Dedifferentiated amniotic fluid mesenchymal stem cell (primary cell): ENCODE data around the gene PHC2.

Experiments
- DNase-seq: peaks from one replicate; pipeline ENCODE4 v3.0.0-alpha.2; 2016; ENCODE audit errors: extremely low spot score

Gene PHC2

DNA sequence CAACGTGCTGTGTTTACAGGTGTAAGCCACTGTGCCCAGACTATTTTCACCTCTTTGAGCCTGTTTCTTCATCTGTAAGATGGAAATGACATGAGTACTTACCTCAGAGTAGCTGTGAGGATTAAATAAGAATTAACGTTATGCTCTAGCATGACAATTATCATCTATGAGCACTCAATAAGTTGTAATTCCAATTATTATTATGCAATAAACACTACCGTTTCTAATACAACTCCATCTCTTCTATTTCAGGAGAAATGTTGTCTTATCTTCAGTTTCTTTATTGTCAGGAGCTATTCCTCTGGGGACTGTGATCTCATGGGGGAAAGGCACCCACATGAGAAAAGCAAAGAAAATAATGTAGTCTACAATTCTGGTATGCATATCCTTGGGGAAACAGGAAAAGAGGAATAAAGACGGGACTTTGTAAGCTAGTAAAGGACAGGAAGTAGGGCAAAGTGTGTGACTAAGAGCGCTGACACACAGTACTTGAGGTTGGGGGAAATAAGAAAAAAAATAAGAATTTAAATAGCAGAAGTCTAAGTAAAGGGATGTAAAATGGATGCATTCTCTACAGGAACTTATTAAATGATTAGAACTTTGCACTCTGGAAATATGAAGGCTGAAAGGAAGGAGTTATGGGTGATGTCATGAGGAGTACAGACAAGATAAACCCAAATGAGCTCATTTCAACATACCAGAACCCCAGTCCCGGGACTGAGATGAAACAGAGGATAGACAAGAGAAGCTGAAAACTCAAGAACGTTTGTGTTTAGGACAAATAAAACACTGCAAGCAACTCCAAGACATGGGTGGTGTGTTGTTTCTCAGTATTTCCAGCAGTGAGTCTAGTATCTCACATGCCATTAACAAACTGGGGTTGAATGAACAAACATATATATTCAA, 9.8 kb downstream of the PHC2 start:
- no peak for DNase-seq

DNA sequence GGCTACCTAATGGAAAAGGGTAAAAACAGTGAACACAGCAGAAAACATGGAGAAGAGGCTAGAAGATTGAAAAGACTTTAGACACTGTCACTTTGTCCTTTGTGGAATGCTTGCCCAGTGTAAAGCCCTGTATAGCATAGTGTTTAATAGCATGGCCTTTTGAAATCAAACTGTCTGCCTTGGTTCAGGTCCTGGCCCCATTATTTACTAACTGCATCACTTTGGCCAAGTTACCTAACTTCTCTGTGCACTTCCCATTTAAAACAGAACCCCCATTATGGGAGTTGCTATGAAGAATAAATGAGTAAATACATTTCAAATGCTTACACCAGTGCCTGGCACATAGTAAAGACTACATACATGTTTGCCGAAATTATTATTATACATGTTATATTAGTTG, 12.1 kb downstream of the PHC2 start:
- no peak for DNase-seq

DNA sequence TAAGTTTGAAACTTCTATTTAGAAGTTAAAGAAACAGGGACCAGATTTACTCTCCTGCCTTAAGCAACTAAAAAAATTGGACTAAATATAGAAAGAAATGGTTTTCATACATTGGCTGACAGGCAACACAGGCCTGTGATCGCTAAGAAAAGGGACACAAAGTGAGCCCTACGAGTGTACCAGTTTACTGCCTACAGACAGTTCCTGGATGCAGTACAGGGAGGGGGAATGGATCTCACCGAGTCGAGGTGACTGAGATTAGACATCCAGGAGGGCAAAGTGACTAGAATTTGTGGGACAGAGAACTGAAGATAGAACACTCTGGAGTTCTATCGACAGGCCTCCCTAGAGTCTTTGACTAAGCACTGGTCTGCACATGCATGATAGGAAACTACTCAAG, 16.0 kb downstream of the PHC2 start:
- DNase-seq = no peak

DNA sequence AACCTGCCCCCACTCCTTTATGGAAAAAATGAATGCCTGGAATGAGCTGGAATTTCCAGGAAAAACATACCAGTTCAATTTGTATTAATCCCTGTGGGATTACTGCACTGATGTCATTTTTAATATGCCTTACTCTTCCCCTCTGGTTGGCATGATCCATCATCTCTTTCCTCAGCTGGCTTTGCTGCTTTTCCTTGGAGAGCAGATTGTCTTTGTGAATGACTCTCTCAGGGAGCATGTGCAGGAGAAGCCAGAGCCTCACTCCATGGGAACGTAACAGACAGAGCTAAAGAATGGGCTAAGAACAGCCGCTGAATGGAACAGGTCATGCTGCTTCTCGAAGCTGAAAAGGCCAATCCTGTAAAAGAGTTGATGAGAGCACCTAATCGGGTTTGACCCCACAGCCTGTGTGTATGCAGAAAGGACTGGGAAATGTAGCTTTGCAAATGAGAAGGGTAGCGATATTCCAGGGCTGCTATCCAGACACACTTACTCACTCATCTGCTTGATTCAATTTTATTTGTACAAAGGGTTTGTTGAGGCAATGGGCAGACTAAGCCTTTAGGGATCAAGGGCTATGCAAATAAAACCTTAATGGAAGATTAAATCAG, 20.7 kb downstream of the PHC2 start:
- DNase-seq = peak; percentile 34

DNA sequence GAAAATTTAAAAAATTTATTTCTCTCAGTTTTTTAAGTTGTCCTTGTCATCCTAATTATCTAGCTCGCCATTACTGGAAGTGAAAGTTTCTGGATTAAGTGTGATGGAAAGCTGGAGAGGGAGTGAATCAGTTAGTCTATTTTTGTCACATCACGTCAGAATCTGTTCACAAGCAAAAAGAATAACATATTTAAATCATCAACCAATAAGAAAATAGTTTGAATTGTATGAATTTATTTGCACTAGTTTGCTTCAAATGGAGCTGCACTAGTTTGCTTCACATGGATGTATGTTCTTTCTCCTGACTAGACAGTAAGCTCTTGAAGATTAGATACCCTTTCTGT, 22.8 kb downstream of the PHC2 start:
- DNase-seq = no peak

DNA sequence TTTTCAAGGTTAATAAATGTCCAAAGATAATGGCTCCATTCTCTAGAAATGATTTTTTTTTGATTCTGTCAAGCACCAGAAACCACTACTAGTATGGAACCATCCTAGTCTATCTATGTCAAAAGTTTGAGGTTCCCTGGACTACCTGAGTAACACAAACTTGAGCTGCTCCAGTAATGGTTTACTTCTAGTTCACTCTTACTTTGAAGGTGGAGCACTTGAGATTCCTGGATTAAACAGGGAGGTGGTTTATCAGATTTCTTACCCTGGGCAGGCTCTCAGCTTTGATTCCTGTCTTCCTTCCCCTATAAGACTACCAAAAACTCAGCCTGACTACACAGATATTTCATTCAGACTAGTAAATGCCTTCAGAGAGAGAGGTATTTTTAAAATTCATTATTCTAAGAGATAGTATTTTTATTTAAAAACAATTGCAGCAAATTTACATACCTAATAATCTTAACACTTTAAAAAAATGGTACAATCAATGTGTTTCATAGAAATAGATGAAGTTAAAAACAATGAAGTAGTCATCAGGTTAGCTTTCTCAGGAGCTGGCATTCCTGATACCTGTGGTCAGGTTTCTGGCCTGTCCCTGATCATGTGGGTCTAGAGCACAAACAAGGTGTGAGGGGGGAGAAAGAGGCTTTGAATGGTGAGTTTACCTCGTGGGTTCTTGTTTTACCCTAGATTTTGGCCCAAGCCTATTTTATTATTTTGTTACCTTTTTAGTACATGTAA, 23.4 kb downstream of the PHC2 start:
- no peak for DNase-seq

DNA sequence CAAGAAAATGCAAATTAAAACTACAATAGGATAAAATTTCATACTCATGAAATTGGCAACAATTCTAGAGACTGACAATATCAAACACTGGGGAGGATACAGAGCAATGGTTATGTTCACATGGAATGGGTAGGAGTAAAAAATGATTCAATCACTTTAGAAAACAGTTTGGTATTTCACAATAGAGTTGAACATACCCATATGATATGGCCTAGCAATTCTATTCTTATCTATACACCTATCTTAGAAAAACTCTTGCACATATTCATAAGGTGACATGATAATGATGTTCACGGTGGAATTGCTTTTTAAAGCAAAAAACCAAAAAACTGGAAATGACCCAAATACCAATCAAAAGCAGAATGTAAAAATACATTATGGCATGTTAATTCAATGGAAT, 28.7 kb downstream of the PHC2 start:
- no peak for DNase-seq

DNA sequence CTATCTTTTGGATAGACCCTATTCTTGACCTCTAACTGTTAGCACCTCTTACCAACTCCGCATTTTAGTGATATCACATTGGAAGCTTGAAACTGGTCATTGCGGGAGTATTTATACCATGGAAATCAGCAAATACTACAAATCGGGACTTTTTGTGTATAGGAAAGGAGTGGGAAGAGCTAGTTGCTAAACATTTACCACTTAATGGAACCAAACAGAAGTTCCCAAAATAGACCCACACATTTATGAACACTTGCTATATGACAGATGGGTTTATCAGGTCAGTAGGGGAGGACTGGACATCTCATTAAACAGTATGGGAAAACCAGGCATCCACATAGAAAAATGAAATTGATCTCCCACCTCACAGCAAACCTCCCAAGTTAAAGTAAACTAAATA, 29.4 kb downstream of the PHC2 start:
- no peak for DNase-seq

DNA sequence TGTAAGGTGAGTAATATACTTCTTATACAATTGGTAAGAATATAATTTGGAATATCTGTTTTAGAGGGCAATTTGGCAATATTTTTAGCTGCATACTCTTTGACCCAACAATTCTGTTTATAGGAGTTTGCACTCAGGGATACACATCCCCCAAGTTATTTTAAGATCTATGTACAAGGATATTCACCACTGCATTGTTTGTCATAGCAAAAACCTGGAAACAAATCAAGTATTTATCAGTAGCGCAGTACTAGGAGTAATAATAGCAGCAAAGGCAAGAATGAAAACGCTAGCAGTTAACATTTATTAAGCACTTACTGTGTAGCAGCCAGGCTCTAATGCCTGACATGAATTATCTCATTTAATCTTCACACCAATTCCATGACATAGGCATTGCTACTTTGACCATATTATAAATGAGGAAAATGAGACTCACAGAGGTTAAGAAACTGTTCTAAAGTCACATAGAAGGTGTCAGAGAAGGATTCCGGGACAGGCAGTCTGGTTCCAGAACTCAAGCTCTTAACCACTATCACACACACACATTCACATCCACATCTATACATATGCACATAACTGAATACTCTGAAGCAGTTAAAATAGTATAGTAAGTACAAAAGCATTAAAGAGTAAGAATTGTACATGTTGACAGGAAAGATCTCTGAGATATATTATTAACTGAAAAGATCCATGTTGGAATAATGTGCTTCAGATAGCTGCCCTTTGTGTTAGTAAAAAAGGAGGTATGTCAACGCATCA, 30.6 kb downstream of the PHC2 start:
- no peak for DNase-seq

DNA sequence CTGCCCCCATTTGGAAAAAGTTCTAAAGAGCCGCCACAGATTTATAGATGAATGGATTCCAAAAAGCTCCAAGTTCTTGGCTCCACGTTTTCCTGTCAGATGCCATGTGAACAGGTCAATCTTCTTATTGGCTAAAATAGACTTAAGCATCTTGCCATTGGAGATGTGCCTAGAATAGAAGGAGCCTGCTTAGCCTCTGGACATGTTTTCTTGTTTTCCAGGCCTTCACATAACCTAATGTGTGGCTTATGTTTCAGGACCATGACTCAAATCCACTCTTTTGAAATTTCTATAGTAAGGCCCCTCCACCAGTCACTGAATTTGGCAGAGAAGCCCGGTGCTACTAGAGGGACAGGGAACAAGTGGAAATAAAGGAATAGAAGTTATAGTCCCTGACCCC, 31.5 kb downstream of the PHC2 start:
- DNase-seq = no peak

DNA sequence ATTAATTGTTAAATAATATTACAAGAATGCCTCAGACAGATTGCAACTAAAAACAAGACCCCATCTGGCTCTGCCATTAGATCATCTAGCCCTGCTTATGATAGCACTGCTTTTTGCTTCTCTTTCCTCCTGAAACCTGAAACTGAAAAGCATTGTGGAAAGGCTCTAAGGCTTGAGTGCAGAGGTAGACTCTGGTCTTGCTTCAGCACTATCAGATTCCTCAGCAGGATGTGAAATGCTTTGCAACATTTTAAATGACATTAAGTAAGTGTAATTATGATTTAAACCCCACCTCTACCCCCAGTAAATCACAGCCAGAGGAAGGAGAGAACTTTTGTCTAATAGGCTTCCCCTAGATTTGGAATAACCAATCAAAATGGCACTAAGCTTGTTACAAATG, 32.9 kb downstream of the PHC2 start:
- DNase-seq = no peak

DNA sequence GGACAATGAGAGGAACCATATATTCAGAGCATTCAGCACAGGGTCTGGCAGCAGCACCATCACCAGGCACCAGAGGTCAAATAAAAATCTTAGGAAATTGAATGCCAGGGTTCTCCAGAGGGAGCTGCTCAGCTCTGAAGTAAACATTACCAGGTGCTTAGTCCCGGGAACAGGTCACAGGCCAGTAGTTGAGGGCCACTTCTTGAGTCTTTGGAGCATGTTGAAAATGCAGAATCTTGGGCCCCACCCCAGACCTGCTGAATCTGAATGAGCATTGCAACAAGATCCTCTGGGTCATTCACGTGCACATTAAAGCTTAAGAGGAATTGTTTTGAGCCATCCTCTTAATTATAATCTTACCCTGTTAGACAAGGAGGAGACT, 33.8 kb downstream of the PHC2 start:
- DNase-seq = no peak

DNA sequence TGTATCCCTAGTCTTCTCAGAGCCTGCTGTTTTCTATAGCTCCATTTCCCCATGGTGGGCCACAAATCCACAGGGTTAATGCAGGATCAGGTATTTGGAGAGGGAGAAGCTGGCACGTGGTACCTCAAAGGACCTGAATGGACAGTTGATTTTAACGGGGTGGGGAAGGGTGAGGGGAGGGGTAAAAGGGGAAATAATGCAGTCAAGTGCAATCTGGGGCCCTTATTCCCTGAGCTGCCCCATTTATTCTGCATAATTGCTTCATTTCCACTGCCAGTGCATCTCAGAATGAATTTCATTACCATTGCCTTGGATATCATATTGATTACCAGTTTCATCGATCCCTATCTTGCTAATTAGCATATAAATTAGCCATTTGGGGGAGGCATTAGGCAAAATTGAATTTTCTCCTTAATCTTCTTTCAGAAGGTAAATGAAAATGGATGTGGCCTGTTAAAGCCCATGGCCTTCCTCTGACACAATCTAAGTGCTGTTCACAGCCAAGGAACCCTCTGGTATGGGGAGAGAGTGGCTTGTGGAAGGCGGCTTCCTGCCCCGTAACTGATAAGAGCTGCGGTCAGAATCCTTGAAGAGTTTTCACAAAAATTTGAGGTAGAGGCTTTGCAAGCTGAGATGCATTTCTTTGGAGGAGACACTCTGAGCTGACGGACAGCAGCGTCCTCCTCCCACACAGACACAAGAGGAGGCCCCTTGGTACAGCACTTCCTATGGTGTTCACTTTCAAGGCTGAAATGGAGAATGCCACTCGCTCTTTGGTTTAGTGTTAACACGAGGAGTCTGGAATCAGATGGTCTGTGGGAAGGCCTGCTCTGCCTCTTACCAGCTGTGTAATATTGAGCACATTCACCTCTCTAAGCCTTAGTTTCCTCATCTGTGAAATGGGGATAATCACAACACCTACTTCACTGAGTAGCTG, 34.4 kb downstream of the PHC2 start:
- no peak for DNase-seq

DNA sequence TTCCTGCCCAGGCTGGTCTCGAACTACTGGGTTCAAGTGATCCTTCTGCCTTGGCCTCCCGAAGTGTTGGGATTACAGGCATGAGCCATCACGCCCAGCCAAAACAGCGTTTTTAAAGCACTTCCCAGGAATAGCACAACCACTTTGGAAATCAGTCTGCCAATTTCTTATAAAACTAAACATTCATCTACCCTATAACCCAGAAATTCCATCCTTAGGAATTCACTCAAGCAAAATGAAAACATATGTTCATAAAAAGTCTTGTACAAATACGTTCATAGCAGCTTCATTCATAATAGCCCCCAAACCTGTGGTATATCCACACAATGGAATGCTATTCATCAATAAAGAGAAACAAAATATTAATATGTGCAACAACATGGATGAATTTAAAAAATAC, 36.1 kb downstream of the PHC2 start:
- no peak for DNase-seq

DNA sequence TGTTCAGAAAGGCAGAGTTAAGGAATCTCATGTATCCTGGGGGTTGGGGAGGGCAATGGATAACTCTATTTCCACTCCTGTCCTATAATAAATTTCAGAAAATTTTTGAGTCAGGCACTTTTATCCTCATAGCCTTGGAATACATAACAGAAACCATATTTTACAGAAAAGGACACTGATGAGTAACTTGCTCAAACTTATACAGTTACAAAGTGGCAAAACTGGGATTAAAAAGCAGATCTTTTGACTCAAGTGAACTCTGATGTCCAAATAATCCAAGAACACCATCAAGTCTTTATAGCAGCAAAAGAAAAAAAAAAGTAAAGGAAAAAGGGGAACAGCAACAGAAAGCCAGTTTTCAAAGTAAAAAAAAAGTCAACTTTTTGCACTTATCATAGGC, 36.9 kb downstream of the PHC2 start:
- DNase-seq = no peak

DNA sequence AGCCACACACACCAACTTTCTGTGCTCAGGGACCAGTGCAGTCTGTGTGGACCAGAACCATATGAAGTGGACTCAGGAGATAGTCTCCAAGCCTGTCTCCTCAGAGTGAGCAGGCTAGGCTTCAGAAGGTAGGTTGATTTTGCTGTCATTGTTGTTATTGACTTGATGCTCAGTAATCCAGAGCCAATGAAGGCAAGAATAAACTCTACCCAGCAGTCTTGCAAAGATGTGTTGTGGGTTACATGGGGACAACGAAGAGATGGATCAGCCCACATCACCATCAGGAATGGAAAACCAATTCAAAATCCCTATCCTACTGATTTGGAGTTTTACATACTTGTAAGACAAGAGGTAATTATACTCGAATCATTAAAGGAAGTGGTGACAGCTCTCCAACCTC, 37.4 kb downstream of the PHC2 start:
- DNase-seq = no peak

DNA sequence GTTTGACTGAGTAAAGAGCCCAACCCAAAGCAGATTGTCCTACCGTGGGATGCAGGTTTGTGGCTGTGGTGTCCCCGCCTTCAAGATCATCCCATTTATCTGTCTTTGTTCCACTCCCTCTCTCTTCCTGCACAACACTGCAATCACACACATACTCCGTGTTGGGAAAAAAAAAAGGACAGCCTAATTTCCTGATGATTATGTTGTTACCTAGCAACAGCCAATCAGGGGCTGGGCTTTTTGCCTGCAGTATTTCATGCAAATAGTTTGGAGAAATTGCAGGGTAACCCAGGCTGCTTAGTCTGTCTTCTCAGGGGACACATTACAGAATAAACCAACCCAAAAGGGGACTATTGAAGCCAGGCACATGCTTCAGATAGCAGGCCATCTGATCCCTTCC, 38.3 kb downstream of the PHC2 start:
- DNase-seq = peak; percentile 29

DNA sequence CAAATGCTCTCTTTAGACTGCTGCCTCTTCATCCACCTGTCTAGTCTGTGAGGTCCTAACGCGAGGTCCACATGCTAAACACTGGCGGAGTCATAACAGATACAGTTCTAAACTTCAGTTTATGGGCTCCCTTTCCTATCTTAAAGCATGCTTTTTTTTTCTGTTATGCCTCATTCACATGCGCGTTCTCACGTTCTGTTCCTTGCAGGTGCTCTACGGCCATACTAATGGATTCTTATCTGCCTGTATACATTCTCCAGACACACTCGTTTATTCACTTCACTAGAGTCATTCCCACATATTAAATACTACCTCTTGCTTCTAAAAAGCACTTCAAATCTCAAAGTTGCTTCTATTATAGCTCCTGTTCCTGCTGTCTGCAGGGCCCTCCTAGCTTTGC, 38.7 kb downstream of the PHC2 start:
- DNase-seq = no peak

DNA sequence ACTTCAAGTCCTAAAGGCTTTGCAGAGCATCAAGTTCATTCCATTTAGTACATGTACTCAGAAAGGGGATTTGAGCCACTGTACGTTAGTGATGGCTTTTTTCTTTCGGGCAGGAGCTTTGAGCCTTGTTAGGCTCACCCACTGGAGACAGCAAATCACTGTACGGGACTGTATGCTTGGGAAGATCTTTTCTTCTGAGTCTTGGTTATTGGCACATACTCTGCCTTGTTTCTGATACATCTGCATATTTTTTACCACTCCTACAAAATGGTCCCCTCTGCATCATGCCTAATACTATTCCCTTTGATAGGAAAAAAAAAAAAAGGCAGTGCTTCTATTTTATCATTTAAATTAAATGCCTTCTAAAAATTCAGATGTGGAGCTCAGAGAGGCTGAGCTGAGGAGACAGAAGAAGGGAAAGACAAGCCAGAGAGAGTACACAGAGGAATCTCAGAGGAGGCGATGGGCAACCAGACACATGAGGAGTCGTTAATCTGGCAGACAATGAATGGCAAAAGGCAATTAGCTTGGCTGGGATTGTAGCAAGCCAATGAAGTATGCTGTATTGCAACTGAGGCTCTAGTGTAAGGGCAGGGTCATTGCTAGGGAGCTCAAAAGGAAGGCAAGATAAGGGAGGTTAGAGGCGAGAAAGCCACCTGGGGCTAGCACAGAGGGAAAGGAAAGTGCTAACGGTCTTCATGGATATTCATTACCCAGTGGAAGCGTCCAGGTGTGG, 39.4 kb downstream of the PHC2 start:
- no peak for DNase-seq

DNA sequence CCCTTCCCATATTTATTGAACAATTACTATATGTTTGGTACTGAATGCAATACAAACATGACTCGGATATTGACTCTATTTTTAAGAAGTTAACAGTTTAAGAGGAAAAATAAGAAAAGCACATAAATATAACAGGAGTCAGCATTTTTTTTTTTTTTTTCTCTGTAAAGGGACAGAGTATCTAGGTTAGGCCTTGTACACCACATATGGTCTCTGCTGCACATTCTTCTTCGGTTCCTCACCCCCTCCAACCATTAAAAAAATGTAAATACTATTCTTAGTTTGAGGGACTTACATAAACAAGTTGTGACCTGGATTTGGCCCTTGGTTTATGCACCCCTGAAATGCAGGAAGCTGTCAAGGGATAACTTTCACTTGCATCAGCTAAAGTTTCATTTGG, 40.4 kb downstream of the PHC2 start:
- DNase-seq = peak; percentile 60
